G401 (cell line): Measurements from ENCODE around the gene MTHFD2L. TPM values are rescaled to one million over a fixed set of nuclear protein-coding genes. Genes with fewer than 3 reads are reported as not detected.

Experiments
- DNase-seq: peaks from one replicate; pipeline ENCODE4 v3.0.0-alpha.2; 2015; ENCODE audit warnings: low spot score
- in situ Hi-C: cut with HindIII; loops from 2 replicates; pipeline ENCODE4 v1.10.0; 2016; ENCODE audit warnings: low sequenced_read_pairs, mixed read lengths
- total RNA-seq: library from RNA; depleted of rRNA; stranded (reverse); fragments of >200 nt; shearing (Covaris generic); gene quantifications from 2 replicates; pipeline ENCODE4 v1.2.3, GENCODE V29; 2014; rRNA removed

MTHFD2L gene
- total RNA-seq, result 9.3 and 19.4 TPM in 2 replicates

DNA sequence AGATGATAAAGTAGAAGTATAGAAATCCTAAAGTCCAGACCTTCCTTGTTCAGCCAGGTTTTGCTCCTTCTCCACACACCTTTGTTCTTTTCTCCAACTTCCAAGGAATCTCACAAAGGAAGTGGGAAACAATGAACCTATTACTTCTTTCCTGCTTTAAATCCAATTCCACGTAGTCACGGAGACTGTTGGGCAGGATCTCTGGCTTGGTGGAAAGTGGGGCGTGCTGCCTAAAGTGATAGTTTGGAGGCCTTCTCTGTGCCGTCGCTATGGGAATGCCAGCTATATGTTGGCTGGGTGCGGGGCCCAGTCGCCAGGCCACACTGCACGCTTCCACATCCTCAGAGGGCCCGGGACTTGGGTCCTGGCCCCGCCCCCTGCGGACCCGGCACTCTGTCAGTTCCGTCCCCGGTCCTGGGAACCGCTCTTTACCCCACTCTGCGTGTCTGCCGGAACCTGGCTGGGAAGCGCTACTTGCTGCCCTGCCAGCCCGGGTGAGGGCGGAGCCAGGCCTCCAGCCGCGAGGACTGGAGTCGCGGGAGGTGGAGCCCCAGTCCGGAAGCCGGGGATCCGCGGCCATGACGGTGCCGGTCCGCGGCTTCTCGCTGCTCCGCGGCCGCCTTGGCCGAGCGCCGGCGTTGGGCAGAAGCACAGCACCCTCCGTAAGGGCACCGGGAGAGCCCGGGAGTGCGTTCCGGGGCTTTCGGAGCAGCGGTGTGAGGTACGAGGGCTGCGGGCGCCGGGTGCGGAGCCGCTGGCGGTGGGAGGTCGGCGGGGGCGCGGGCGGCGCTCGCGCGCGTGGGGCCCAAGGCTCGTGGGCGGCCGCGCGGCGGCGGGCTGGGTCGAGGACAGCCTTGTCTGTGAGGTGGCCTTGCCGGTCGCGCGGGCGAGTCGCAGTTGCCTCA, at the start of gene MTHFD2L:
Gene MTHFD2L (plus strand): TSS at position 558 of the 905 bp plus-strand sequence. CDS start 21 bp downstream, at position 579.
- in situ Hi-C loops, result no loop called here
- peak; percentile 91 for DNase-seq

DNA sequence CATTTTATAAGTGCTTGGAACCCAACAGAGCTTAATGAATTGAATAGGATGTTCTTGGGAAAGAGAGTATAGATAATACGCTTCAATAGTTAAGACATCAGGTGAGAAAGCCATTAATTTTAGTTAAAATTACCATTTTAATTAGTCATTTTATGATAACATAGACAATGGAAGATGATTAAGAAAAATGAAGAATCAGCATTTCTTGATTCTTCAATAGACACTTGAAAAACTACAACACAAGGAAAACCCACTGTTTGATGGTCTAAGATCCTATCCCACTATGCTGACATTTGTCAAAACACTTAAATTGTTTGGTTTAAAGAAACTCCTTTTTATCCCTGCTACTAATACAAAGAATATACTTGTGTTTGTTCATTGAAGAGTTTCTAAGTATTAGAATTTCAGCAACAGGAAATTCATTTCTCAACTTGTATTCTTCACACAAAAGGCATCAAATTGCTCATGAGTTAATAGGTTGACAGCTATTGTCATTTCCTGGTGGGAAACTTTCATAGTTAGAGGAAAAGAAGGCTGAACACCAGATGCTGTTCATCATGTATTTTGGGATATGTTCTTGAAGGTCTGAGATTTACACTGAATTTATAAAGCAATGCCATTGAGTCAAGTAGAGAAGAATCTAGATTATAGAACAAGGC, 49.3 kb upstream of the MTHFD2L start:
- in situ Hi-C loops, result no loop called here
- no peak for DNase-seq

DNA sequence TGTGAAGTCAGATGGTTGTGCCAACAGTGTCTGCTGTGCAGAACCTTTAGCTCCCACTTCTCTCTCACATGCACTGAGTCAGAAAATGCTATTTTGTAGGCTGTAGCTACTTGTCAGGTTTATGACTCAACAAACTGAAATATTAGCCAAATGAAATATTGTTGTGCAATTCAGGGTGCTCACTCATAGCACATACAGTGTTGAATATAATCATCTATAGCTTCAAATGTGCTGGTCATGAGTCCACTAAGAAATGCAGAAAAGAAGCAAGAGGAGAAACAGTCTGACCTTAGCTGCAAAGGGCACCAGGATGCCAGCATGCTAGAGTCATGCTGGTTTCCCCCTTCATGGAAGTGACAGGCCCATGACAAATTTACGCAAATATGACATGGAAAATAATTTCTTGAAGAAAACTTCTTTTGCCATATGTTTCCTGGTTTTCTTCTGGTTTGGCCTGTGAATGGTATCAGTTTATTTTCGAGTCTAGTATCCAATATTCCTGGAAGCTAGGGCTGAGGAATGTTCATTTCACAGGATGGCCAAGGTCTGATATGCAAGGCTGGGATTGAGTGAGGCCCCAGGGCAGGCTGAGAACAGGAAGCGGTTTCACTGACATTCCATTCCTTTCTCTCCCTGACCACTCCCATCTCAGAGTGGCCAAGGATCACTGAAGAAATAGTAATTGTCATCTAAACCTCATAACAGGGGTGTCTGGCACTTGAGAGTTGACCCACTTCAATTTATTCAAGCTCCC, 48.6 kb upstream of the MTHFD2L start:
- in situ Hi-C loops, result no loop called here
- no peak for DNase-seq

DNA sequence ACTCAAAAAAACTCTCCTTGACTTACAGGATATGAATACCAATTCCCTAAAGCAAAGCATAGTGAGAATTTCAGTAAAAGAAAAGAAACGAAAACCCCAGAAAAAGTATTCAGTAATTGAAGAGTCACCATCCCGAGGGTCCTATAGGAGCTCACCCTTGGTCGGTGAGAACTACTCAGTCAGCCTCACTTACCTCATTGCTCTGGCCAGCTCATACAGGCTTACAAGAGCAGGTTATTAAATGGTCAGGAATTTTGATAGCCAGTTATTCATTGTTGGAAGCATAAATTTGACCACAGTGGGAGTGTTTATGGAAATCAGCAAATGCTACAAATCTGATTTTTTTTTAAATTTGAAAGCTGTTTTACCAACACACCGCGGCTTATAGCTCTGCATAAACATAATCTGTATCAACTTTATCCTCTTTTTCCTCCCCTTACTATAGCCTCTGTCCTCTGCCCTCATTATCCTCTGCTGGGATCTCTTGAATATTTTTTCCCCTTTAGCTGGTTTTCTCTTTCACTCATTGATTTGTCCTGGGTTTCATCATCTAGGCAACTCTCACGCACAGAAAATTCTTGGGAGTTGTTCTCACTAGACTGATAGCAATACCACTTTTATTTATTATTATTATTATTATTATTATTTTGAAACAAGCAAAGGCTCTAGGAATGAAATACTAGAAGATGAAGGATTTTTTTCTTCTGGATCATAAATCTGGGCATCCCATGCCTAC, 47.9 kb upstream of the MTHFD2L start:
- in situ Hi-C loops, result no loop called here
- DNase-seq, result no peak

DNA sequence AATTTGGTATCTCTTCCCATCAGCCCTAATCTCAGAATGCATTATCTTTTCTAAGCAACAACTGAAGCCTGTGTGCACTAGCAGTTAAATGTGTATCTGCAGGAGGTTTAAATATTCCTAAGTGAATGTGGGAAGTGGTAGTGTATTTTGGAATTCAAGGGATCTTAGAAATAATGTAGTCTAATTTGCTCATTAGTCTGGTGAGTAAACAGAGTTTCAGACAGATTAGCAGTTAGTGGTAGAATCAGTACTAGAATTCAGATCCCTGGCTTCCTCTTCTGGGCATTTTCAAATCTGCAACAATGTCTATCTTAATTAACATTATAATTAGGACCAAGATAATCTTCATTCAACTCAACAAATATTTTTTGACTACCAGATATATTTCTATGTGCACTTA, 47.2 kb upstream of the MTHFD2L start:
- in situ Hi-C loops, result no loop called here

DNA sequence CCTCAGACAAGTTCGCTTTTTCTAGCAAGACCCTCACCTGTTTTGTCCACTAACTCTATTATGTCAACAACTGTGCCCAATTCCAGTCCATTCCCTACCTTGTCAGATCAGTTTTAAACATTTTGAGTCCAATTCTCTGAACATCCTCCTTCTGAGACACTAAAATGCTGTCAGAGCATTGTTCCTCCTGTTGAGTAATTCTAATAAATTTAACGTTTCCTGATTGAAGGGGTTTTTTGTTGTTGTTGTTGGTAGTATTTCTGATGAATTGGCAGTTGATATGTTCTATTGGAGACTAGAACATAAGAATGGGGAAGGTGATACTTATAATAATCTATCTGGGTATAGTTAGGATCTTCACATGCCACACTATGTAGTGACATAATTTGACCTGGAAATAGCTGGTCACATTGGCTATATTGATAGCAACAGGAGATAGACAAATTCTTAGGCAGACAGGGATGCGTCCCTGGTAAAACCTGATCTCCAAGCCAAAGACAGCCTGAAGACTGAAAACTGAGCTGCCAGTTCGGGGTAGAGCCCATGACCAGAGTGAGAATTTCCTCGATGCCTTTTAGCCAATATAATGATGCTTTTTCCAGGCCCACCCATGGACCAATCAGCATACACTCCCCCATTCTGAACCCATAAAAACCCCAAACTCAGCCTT, 46.5 kb upstream of the MTHFD2L start:
- DNase-seq, result no peak
- in situ Hi-C loops, result no loop called here

More for the DNA sequence above, 47.2 kb upstream of the MTHFD2L start:
- DNase-seq, result no peak

DNA sequence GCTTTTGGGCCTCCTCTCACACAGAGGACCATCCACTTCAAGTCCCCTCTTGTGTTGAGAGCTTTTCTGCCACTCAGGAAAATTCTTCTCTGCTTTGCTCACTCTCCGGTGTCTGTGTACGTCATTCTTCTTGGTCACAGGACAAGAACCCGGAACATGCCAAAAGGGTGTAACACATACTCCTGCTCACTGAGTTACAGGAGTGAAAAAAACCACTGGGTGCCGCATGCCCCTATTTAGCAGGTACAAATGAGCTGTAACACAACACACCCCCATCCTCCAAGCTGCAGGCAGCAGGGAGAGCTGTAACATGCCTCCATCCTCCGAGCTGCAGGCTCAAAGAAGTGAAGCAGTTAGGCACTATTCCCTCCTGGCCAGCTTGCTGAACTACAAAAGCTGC, 45.9 kb upstream of the MTHFD2L start:
- in situ Hi-C loops, result no loop called here
- no peak for DNase-seq

DNA sequence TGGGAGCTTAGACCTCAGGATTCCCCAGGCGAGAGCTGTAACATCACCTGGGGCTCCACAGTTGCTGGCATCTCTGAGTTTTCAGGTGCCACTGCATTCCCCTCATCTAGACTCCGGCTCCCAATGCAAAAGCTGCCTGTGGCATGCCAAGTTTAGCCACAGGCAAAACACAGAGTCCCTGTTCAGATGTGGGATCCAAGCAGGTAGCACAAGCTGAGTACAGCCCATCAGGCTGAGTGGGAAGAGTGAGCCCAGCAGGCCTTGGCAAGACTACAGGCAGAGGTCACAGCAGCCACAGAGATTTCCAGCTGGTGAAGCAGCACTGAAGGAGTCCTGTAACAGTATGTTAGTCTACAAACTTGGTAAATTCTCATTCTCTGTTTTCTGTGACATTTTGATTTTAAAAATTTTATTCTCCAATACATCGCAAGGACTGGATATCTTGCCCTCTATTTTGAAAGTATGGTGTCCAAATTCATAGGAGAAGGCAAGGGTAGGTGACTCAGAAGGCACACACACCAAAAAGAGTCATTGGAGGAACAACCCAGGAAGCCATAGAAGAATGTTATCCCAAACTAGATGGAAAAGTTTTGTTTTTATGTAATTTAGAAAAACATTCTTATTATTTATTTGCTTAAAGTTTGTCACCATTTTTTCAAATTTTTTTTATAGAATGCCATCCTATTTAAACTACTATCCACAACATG, 45.4 kb upstream of the MTHFD2L start:
- in situ Hi-C loops, result no loop called here
- DNase-seq, result no peak

DNA sequence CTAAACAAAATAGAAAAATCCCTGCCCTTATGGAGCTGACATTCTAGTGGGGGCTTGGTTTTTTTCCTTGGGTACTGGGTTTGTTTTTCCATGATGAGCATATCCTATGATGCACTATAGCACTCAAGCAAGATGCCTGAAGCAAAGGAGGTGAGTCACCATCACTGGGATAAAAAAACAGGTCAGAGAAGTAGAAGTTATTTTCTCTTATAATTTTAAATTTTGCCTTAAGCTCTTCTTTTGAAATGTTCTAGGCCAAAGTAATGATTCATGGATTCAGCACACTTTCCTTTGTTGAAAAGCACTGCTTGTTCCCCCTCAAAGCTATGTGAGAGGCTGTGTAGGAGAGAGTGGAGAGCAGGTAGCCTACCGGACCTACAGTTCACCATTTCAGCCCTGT, 43.7 kb upstream of the MTHFD2L start:
- in situ Hi-C loops, result no loop called here
- DNase-seq, result no peak

DNA sequence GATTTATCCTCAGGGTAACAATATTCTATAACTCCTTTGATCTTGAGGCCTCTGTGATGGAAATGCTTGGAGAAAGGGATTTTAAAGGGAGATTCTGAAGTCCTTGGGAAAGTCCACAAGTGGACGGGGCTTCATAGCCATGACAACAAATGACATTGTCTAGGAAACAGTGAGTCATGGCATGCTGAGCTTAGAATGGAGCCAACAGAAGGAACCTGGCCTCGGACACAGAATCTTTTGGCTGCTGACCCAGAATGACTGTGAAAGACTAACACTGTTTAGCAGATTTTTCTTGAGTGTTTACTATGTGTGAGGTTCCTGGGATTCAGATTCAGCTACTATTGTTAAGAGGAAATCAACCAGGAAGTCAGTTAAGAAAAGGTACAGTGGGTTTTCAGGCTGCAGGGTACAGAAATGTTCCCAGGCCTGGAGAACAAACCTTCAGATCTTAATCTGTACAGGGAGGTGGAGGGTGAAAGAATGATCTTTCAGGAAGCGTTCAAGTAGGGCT, 40.8 kb upstream of the MTHFD2L start:
- in situ Hi-C loops, result no loop called here
- DNase-seq, result peak; percentile 36

DNA sequence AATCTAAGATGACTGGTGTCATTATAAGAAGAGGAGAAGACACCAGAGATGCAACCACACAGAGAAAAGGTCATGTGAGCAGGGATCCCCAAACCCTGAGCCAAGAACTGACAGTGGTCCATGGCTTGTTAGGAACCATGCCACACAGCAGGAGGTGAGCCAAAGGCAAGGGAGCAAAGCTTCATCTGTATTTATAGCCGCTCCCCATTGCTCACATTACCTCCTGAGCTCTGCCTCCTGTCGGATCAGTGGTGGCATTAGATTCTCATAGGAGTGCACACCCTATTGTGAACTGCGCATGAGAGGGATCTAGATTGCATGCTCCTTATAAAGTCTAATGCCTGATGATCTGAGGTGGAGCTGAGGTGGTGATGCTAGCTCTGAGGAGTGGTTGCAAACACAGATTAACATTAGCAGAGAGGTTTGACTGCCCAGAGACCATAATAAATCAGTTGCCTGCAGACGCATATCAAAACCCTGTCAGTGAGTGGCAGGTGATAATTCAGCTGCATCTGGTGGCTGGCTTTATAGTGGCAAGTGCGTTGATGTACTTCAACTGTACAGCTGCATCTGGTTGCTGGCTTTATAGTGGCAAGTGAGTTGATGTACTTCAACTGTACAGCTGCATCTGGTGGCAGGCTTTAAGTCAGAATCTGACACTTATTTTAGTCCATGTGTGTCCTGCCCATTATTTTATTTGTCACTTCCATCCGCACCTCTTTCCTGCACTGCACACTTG, 39.1 kb upstream of the MTHFD2L start:
- in situ Hi-C loops, result no loop called here
- DNase-seq, result no peak

DNA sequence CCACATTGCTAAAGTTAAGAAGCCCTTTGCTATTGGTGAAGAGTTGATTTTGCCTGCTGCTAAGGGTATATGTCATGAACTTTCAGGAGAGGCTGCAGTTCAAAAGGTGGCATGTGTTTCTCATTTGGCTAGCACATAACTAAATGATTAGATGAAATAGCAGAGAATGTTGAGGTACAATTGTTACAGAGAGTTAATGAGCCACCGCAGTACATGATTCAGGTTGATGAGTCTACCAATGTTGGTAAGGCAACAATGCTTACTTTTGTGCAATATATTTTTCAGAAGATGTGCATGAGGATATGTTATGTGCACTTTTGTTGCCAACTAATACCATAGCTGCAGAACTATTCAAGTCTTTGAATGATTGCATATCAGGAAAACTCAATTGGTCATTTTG, 37.8 kb upstream of the MTHFD2L start:
- in situ Hi-C loops, result no loop called here
- no peak for DNase-seq

DNA sequence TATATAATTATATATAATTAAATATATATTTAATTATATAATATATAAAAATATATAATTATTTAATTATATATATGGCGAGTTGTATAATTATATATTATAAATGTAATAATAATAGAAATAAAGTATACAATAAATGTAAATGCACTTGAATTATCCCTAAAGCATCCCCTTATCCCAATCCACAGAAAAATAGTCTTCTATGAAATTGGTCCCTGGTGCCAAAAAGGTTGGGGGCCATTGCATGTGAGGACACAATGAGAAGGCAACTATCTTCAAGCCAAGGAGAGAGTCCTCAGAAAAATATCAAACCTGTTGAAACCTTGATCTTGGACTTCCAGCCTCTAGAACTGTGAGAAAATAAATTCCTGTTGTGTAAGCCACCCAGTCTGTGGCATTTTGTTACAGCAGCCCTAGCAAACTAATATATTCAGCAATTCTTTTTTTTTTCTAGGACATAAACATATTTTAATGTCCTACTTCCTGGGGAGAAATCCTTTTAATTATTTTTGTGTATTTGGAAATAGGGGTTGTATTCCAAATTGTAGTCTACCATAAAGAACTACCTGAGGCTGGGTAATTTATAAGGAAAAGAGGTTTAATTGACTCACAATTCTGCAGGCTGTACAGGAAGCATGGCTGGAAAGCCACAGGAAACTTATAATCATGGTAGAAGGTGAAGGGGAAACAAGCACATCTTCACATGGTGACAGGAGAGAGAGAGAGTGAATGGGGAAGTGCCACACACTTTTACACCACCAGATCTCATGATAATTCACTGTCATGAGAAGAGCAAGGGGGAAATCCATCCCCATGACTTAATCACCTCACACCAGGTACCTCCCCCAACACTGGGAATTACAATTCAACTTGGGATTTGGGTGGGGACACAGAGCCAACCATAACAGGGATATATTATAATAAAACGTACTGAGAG, 36.0 kb upstream of the MTHFD2L start:
- in situ Hi-C loops, result no loop called here
- DNase-seq, result no peak

DNA sequence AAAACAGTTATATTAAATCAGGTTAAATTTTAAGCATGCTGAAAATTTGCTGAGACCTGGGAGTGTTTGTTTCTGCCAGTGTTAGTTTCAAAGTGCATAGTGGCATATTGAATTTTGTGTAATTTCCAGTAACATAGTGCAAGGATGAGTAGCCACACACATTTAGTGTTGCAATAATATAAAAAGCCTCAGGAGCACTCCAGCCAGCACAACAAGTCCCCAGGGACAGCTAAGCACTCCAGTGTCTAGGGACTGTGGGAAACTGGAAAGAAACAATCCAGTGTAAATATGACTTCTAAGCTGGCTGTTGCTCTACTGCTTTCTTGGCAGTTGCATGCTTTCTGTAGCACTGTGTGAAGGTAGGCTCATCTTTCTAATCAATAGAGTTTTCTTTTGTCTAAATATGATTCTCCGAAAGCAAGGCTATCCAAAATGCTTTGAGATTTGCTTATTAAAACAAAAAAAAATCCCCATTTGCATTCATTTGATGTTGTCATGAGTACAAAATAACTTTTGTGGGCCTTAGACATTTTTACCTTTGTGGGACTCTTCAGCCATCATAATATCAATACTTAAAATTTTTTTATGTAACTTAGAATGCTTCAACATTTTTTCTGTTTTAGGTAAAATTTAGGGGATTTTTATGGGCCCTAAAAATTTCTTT, 34.7 kb upstream of the MTHFD2L start:
- in situ Hi-C loops, result no loop called here
- DNase-seq, result no peak

DNA sequence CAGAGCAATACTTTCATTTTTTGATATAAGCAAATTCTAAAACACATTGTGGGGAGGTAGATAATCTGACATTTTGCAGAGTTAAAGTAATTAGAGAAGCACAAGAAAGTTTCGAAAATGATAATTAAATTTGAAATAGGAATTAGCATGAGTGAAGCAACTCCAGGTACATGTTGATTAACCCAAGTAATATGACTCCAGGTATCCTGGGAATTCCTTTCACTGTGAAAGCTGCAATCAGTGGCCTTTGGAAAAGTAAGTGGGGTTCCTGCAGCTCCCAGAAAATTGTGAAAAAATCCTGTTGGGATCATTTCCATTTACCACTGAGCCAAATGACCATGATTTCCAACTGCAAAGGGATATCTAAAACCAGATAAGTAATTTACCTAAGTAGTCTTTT, 32.9 kb upstream of the MTHFD2L start:
- DNase-seq, result no peak
- in situ Hi-C loops, result no loop called here

DNA sequence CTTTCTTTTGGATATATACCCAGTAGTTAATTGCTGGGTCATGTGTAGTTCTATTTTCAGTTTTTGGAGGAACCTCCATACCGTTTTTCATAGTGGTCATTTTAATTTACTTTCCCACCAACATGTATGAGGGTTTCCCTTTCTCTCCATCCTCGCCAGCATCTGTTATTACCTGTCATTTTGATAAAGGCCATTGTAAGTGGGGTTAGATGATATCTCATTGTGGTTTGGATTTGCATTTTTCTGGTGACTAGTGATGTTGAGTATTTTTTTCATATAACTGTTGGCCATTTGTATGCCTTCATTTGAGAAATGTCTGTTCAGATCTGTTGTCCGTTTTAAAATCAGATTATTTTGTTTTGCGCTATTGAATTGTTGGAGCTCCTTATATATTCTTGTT, 30.2 kb upstream of the MTHFD2L start:
- no peak for DNase-seq

More for the DNA sequence above, 30.2 kb upstream of the MTHFD2L start:
- in situ Hi-C loops, result no loop called here
